Measurements from ENCODE around the gene ANKFN1. TPM values are rescaled to one million over a fixed set of nuclear protein-coding genes. Genes with fewer than 3 reads are reported as not detected.

ANKFN1 gene
- total and polyA plus RNA-seq, 10 of the 15 experiments (the other 5 are each of a cell fraction or from before 2014, with no cell fraction given): 0.19 TPM; not detected in 9

DNA sequence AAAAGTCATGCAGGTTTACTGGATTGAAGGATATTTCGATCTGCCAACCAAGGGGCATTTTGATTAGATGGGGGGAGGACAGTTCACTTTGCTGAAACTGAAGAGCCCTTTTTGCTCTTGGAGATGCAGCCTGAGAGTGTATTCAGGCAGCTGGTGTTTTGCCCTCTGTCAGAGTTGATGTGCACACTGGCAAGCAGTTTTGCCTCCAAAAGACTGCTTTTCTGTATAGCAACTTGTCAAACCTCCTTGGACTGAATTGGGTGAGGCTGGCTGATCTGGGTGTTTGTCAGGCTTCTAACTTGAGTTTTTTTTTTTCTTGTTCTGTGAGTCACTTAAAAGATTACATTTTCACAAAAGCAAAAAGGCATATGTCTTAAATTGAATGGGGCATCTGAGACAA lies 22.6 kb upstream of the ANKFN1 start:
- DNase-seq (ENCODE audit: low read depth, low spot score) (no peak), ATAC-seq (no peak), FAIRE-seq (no peak)
- H3K4me3 ChIP-seq: no peak overlapping the region
- H2AFZ ChIP-seq (ENCODE audit: control insufficient read depth, low read depth, low read length): no peak overlapping the region
- H3K79me2 ChIP-seq (ENCODE audit: control insufficient read depth, insufficient read depth, low read length): no peaks in the 10 kb centered on the region
- TF ChIP-seq, protein P1, sequence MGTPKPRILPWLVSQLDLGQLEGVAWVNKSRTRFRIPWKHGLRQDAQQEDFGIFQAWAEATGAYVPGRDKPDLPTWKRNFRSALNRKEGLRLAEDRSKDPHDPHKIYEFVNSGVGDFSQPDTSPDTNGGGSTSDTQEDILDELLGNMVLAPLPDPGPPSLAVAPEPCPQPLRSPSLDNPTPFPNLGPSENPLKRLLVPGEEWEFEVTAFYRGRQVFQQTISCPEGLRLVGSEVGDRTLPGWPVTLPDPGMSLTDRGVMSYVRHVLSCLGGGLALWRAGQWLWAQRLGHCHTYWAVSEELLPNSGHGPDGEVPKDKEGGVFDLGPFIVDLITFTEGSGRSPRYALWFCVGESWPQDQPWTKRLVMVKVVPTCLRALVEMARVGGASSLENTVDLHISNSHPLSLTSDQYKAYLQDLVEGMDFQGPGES (IDR thresholded peaks at IDR 0.05): no peak
- TF ChIP-seq HCFC1 (IDR thresholded peaks at IDR 0.05; ENCODE audit: low read length): no peak
- TF ChIP-seq, protein P2, sequence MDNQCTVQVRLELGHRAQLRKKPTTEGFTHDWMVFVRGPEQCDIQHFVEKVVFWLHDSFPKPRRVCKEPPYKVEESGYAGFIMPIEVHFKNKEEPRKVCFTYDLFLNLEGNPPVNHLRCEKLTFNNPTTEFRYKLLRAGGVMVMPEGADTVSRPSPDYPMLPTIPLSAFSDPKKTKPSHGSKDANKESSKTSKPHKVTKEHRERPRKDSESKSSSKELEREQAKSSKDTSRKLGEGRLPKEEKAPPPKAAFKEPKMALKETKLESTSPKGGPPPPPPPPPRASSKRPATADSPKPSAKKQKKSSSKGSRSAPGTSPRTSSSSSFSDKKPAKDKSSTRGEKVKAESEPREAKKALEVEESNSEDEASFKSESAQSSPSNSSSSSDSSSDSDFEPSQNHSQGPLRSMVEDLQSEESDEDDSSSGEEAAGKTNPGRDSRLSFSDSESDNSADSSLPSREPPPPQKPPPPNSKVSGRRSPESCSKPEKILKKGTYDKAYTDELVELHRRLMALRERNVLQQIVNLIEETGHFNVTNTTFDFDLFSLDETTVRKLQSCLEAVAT (IDR thresholded peaks at IDR 0.05): no peak
- no peak for TF ChIP-seq BCL11A (IDR thresholded peaks at IDR 0.05; ENCODE audit: low read depth, low read length)
- TF ChIP-seq SMAD1 (IDR thresholded peaks at IDR 0.05; ENCODE audit: low read depth, partially characterized antibody): no peak
- TF ChIP-seq IRF4 (IDR thresholded peaks at IDR 0.05; ENCODE audit: low read depth, low read length): no peak
- no peak for TF ChIP-seq PML (IDR thresholded peaks at IDR 0.05; ENCODE audit: low read length)
- no peak for TF ChIP-seq ESRRA (IDR thresholded peaks at IDR 0.05; ENCODE audit: low read length)
- no peak for TF ChIP-seq NR2C1 (IDR thresholded peaks at IDR 0.05)
- no peak for TF ChIP-seq E2F8 (IDR thresholded peaks at IDR 0.05; ENCODE audit: low read depth, partially characterized antibody)
- no peak for TF ChIP-seq MYB (IDR thresholded peaks at IDR 0.05; ENCODE audit: borderline replicate concordance, low read depth, low read length)
- RAD21 ChIA-PET (ENCODE audit: unreplicated experiment): no interaction called here
- intact Hi-C loops (cut with micrococcal nuclease; ENCODE audit: unreplicated experiment) (no loop called here), in situ Hi-C loops (cut with MboI) (no loop called here)
- no peak overlapping the region for H3K9ac ChIP-seq (ENCODE audit: control insufficient read depth, insufficient read depth, low read length)
- SMC1A ChIA-PET (ENCODE audit: uncharacterized antibody, unreplicated experiment): no interaction called here
- WGBS (ENCODE audit: insufficient coverage, insufficient replicate concordance, low lambda C conversion rate, missing lambda C conversion rate): 44% methylated on average over 1 of the region's 1 CpG
- H3K27me3 ChIP-seq (replicated peaks in 1 of 2; ENCODE audit: control insufficient read depth in 2 of 2, insufficient read depth in 2 of 2, low read length in 1 of 2): no peaks in the 10 kb centered on the region
- CTCF ChIA-PET: no interaction called here
- POLR2A ChIA-PET: no interaction called here
- no peak overlapping the region for H3K27ac ChIP-seq (ENCODE audit: control insufficient read depth, insufficient read depth)
- no peak overlapping the region for H3K4me2 ChIP-seq (ENCODE audit: control insufficient read depth, insufficient read depth)
- BruUV-seq (replicated peaks): no TSS peak
- H3K4me1 ChIP-seq (ENCODE audit: control insufficient read depth, insufficient read depth, low read length): no peaks in the 10 kb centered on the region
- H3K9me3 ChIP-seq (replicated peaks; ENCODE audit: control insufficient read depth, insufficient read depth, low read length): no peaks in the 10 kb centered on the region
- H3K36me3 ChIP-seq (ENCODE audit: control insufficient read depth in 2 of 2, insufficient read depth in 2 of 2, low read length in 1 of 2): no peaks in the 10 kb centered on the region
- H4K20me1 ChIP-seq (ENCODE audit: control insufficient read depth, insufficient read depth): no peaks in the 10 kb centered on the region
